Stomach (tissue), 4 donors: ENCODE data around the gene MCF2L2.

Experiments used
- POLR2A ChIP-seq, 4 donors: fragments of 450-650 bp; IDR thresholded peaks; one replicate each; pipeline ENCODE4 v1.6.1; 2016; ENCODE audit warnings: antibody characterized with exemption in 4 of 4, control low read depth in 2 of 4, mild to moderate bottlenecking in 1 of 4, moderate library complexity in 1 of 4
- POLR2AphosphoS5 ChIP-seq, 3 donors: sonication (generic); formaldehyde crosslinking; IDR thresholded peaks; one replicate each; pipeline ENCODE4 v1.6.1; 2016; ENCODE audit warnings: antibody characterized with exemption in 3 of 3
- TF ChIP-seq, protein P1 (sequence below), 7 experiments: fragments of 450-650 bp in 4 of 7; fragments of 200-600 bp in 3 of 7; sonication (generic) in 3 of 7; IDR thresholded peaks; one replicate each; pipeline ENCODE4 v1.5.1; 2016 to 2019; ENCODE audit warnings: antibody characterized with exemption in 7 of 7, control low read depth in 2 of 7, mild to moderate bottlenecking in 1 of 7

- TF ChIP-seq POLR2AphosphoS5 (IDR thresholded peaks at IDR 0.05) (no peak), POLR2A (IDR thresholded peaks at IDR 0.05) (no peak)
- TF ChIP-seq, protein P1, sequence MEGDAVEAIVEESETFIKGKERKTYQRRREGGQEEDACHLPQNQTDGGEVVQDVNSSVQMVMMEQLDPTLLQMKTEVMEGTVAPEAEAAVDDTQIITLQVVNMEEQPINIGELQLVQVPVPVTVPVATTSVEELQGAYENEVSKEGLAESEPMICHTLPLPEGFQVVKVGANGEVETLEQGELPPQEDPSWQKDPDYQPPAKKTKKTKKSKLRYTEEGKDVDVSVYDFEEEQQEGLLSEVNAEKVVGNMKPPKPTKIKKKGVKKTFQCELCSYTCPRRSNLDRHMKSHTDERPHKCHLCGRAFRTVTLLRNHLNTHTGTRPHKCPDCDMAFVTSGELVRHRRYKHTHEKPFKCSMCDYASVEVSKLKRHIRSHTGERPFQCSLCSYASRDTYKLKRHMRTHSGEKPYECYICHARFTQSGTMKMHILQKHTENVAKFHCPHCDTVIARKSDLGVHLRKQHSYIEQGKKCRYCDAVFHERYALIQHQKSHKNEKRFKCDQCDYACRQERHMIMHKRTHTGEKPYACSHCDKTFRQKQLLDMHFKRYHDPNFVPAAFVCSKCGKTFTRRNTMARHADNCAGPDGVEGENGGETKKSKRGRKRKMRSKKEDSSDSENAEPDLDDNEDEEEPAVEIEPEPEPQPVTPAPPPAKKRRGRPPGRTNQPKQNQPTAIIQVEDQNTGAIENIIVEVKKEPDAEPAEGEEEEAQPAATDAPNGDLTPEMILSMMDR (IDR thresholded peaks at IDR 0.05): no peak
Observed at GRCh38 chr3:183161552-183162336, 266.7 kb downstream of the MCF2L2 start.
